Effector CD8-positive, alpha-beta T cell (primary cell): ENCODE results near the gene COG1.

ENCODE experiments used
- DNase-seq: peaks from one replicate; lab custom pipeline; 2025; lab: John Stamatoyannopoulos, UW

COG1 gene

GRCh38 chr17:73230088-73230487 is 37.2 kb downstream of the COG1 start:
- DNase-seq: no peak

- DNase-seq: no peak
Observed at GRCh38 chr17:73231395-73231794, 38.5 kb downstream of the COG1 start.

- peak; percentile 93 for DNase-seq
Observed at GRCh38 chr17:73231841-73232586, 39.2 kb downstream of the COG1 start.

GRCh38 chr17:73232587-73233373 is 39.9 kb downstream of the COG1 start:
- no peak for DNase-seq

GRCh38 chr17:73234736-73235135 is 41.9 kb downstream of the COG1 start:
- no peak for DNase-seq

- no peak for DNase-seq
Observed at GRCh38 chr17:73237714-73238113, 44.9 kb downstream of the COG1 start.

- DNase-seq: no peak
Observed at GRCh38 chr17:73240561-73240960, 47.7 kb downstream of the COG1 start.

- no peak for DNase-seq
Observed at GRCh38 chr17:73247726-73248125, 54.9 kb downstream of the COG1 start.

- no peak for DNase-seq
Observed at GRCh38 chr17:73248532-73248931, 55.7 kb downstream of the COG1 start.

GRCh38 chr17:73249700-73250099 is 56.8 kb downstream of the COG1 start:
- no peak for DNase-seq

GRCh38 chr17:73250851-73251640 is 58.2 kb downstream of the COG1 start:
- no peak for DNase-seq

GRCh38 chr17:73251871-73252270 is 59.0 kb downstream of the COG1 start:
- no peak for DNase-seq

GRCh38 chr17:73255671-73256181 is 62.9 kb downstream of the COG1 start:
- peak; percentile 16 for DNase-seq

- DNase-seq: no peak
Observed at GRCh38 chr17:73256220-73256619, 63.4 kb downstream of the COG1 start.

GRCh38 chr17:73257516-73257915 is 64.7 kb downstream of the COG1 start:
- DNase-seq: no peak
